NCI-H2107 (cell line): ENCODE data around the gene MAP7D3.
"Not testable (repeated sequence)": the region's sequence is repeated elsewhere in the genome, so short reads cannot be mapped to it uniquely, and the experiment has no call there.

Experiments
- DNase-seq: peaks from one replicate; lab custom pipeline; 2025; lab: John Stamatoyannopoulos, UW

The MAP7D3 gene, protein sequence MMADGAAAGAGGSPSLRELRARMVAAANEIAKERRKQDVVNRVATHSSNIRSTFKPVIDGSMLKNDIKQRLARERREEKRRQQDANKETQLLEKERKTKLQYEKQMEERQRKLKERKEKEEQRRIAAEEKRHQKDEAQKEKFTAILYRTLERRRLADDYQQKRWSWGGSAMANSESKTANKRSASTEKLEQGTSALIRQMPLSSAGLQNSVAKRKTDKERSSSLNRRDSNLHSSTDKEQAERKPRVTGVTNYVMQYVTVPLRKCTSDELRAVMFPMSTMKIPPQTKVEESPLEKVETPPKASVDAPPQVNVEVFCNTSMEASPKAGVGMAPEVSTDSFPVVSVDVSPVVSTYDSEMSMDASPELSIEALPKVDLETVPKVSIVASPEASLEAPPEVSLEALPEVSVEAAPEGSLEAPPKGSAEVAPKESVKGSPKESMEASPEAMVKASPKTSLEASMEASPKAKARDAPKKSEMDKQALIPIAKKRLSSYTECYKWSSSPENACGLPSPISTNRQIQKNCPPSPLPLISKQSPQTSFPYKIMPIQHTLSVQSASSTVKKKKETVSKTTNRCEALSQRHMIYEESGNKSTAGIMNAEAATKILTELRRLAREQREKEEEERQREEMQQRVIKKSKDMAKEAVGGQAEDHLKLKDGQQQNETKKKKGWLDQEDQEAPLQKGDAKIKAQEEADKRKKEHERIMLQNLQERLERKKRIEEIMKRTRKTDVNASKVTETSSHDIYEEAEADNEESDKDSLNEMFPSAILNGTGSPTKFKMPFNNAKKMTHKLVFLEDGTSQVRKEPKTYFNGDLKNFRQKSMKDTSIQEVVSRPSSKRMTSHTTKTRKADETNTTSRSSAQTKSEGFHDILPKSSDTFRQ

GRCh38 chrX:136251041-136251991 is at the start of gene MAP7D3:
Gene MAP7D3 (minus strand): TSS chrX:136251400. CDS start chrX:136251358, 42 bp downstream.
- no peak for DNase-seq

GRCh38 chrX:136300721-136301120 is 49.5 kb upstream of the MAP7D3 start, which contains the start of gene ADGRG4:
Gene ADGRG4 (plus strand): TSS chrX:136300963. CDS start chrX:136308778, 7,815 bp downstream.
- DNase-seq = not testable (repeated sequence)

DNA sequence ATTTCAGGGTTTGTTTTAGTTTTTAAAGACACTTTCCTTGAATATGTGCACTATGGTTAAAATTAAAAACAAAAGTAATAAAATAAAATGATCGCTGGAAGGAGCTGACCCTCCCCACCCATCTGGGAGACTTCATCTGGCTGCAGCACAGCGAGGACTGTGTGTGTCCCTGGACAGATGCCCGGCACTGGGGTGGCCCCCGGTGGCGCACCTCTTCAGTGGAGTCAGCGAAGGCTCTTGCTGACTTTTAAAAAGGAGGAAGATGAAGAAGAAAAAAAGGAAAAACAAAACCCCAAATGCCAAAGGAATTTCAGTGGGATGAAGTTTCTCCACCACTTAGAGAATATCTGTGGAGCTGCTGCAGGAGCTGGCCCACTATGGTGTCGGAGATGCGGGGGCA is 44.2 kb upstream of the MAP7D3 start:
- no peak for DNase-seq

DNA sequence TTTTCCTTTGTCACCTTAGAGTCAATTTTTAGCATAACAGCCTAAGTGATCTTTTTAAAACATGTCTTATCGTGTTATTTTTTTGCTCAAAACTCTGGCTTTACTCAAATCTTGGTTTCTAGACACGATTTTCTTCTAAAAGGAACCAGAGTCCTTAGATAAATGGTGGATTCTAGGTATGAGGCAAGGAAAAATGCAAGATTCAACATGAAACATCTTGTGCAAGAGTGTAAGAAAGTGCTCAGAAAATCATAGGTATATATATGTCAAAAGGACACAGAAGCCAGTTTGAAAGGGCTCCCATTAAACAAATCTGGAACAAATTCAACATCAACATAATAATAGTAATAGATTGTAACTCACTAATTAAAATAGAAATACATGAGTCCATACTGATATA is 41.5 kb upstream of the MAP7D3 start:
- no peak for DNase-seq

GRCh38 chrX:136291824-136292223 is 40.6 kb upstream of the MAP7D3 start:
- DNase-seq = no peak

DNA sequence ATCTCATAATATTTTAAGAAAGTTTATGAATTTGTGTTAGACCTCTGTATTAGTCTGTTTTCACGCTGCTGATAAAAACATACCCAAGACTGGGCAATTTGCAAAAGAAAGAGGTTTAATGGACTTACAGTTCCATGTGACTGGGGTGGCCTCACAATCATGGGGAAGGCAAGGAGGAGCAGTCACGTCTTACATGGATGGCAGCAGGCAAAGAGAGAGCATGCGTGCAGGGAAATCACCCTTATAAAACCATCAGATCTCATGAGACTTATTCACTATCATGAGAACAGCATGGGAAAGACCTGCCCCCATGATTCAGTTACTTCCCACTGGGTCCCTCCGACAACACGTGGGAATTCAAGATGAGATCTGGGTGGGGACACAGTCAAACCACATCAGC is 35.2 kb upstream of the MAP7D3 start:
- not testable (repeated sequence) for DNase-seq

GRCh38 chrX:136275553-136275952 is 24.4 kb upstream of the MAP7D3 start:
- DNase-seq = no peak

DNA sequence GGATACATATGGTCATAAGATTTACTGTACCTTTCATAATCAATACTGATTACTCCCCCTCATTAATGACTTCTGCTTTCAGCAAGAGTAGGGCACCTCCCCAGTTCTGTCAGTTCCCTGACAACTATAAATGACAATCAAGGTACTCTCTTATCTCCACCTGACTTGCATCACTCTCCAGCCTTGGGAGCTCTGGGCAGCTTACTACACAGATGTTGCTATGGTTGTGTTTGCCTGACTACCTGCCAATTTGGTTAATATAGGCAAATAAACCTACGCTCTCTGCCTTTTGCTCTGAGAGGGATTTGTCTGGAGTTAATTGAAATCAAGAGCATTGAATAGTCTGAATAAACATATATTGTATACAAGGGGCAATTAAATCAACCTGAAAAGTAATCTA is 22.8 kb upstream of the MAP7D3 start:
- DNase-seq = no peak

GRCh38 chrX:136272325-136272724 is 21.1 kb upstream of the MAP7D3 start:
- no peak for DNase-seq

DNA sequence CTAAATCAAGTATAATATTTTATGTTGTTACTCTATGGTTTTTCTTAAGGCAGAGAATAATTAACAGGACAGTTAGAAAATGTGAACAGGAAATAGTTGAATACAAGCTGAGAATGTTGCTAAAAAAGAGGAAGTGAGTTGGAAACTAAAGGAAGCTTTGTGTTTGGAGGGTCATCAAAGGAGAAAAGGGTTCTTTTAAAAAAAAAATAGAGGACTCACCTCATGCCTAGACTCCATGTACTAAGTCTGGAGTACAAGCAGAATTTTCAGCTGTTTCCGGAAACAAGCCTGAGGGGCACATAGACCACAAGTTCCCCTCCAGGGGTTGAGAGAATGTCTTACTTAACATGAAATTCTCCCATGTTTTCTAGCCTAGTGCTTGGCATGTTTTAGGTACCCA is 20.1 kb upstream of the MAP7D3 start:
- DNase-seq = no peak

- no peak for DNase-seq
These were observed 18.7 kb upstream of the MAP7D3 start for GRCh38 chrX:136269921-136270320.

DNA sequence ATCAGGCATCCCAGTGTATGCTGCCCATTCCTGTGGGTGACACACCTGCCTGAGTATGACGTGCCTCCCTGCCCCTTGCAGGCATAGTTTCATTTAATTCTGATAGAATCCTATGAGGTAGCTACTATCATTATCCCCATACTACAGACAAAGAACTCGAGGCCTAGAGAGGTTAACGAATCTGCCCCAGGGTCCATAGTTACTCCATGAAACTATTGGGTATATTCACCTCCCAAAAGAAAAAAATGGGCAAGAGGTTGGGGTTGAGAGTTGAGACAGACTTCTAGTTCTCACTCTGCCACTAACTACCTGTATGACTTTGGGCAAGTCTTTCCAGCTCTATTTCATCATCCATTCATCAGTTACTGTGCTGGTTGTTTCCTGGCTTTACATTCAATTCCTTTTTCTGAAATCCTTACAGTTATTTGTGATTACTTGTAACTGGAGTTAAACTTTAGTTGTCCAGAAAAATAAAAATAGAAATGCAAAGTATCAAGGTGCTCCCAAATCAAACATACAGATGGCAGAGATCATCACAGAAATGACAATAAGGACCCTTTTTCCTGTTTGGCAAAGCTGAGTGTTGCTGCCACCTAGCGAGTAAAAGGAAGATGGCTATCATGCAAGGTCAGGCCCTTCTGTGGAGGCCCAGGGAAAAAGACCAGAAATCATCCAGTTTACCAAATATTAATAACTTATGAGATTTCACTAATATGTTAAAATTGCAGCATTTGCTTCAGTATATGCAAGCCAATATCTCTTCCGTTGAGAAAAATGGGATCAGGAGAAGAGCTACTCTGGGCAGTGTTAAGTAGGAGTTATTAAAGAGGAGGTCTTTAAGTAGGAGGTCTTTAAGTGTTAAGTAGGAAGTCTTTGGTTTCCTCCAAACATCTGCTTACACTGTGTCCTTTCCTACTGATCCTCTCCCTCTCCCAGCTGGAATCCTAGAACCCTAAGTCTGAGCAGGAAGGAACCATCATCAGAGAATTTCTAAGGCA is 17.1 kb upstream of the MAP7D3 start:
- no peak for DNase-seq

DNA sequence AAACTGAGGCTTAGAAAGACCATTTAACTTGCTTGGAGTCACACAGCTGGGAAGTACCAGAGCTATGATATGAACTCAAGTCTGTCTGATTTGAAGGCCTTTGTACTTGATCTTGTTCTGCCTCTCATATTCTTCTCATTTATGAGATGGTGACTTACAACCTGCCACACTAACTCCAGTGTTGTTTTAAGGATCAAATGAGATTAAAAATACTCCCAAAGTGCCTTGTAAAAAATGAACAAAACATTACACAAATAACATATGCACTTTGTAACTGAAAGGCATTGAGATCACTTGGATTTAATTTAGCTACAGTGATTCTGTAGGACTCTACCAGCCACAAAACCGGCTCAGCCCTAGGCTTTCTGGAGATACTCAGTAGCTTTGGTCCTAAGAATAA is 15.6 kb upstream of the MAP7D3 start:
- DNase-seq = no peak

DNA sequence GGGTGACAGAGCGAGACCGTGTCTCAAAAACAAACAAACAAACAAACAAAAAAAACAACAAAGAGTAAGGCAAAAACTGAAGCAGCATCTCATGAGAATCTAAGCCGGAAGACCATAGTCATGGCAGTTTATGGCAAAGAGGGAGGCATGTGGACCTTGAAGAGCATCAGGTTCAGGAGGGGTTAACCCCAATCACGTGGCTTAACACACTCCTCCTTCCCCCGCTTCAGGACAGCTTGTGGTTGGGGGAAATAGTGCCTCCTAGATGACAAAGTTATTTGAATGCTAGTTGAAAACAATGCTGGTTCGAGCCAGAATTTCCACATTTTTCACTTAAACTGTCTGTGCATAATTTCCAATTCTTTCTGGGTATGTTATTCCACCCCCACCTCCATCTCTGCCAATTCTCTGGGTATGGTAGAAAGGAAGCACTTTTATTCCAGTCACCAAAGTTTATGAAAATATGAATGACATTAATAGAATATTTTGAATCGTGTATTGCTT is 11.7 kb upstream of the MAP7D3 start:
- DNase-seq = no peak

GRCh38 chrX:136262243-136262642 is 11.0 kb upstream of the MAP7D3 start:
- DNase-seq = no peak

DNA sequence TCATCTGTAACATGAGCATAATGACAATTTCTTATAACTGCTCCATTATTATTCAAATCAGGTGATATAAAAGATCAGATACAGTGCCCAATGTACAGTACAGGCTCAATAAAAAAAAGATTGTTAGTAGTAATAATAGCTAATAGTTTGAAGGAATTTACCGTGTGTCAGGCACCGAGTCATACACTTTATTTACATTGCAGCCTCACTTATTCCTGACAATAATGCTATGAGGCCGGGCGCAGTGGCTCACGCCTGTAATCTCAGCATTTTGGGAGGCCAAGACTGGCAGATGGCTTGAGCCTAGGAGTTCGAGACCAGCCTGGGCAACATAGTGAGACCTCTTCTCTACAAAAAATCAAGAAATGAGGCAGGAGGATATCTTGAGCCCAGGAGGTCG is 10.1 kb upstream of the MAP7D3 start:
- no peak for DNase-seq

- no peak for DNase-seq
These were observed 9.6 kb upstream of the MAP7D3 start for GRCh38 chrX:136260776-136261175.

GRCh38 chrX:136259543-136259942 is 8.3 kb upstream of the MAP7D3 start:
- no peak for DNase-seq

- DNase-seq = no peak
These were observed 7.8 kb upstream of the MAP7D3 start for GRCh38 chrX:136258951-136259350.

- DNase-seq = no peak
These were observed 4.8 kb upstream of the MAP7D3 start for GRCh38 chrX:136256026-136256425.
